ENCODE data around the gene MEAK7.

MEAK7 gene

GRCh38 chr16:84461413-84462295, 42.8 kb downstream of the MEAK7 start:
- no peak for ATAC-seq
- TF ChIP-seq GLIS3 (CRISPR knock-in tag; IDR thresholded peaks at IDR 0.05) (no peak), ZFP30 (CRISPR knock-in tag; IDR thresholded peaks at IDR 0.05) (no peak), TOX (CRISPR knock-in tag; IDR thresholded peaks at IDR 0.05; ENCODE audit: borderline replicate concordance) (no peak)

- ATAC-seq, result no peak
Measured at GRCh38 chr16:84461029-84461412, 43.4 kb downstream of the MEAK7 start.

GRCh38 chr16:84460406-84461028, 43.9 kb downstream of the MEAK7 start:
- ATAC-seq, result no peak; the same call in 2 of the 3 replicates
- TF ChIP-seq ARNTL (CRISPR knock-in tag; IDR thresholded peaks at IDR 0.05; ENCODE audit: borderline replicate concordance, low read depth), result no peak
- no peak for TF ChIP-seq ZNF565 (CRISPR knock-in tag; conservative IDR thresholded peaks at IDR 0.05; ENCODE audit: low read depth)
- TF ChIP-seq TOX (CRISPR knock-in tag; IDR thresholded peaks at IDR 0.05; ENCODE audit: borderline replicate concordance), result no peak
- no peak for TF ChIP-seq POU6F1 (CRISPR knock-in tag; IDR thresholded peaks at IDR 0.05; ENCODE audit: borderline replicate concordance, low read depth)

More at GRCh38 chr16:84461029-84461412, 43.4 kb downstream of the MEAK7 start:
- TF ChIP-seq CREB5 (CRISPR knock-in tag; IDR thresholded peaks at IDR 0.05; ENCODE audit: low read depth) (no peak), ZNF70 (CRISPR knock-in tag; IDR thresholded peaks at IDR 0.05) (no peak)

GRCh38 chr16:84459941-84460405, 44.5 kb downstream of the MEAK7 start:
- no peak for ATAC-seq
- no peak for TF ChIP-seq ZNF565 (CRISPR knock-in tag; conservative IDR thresholded peaks at IDR 0.05; ENCODE audit: low read depth)
- no peak for TF ChIP-seq RARB (CRISPR knock-in tag; IDR thresholded peaks at IDR 0.05)
- no peak for TF ChIP-seq TCF4 (CRISPR knock-in tag; IDR thresholded peaks at IDR 0.05; ENCODE audit: borderline replicate concordance)
- no peak for TF ChIP-seq ARNTL (CRISPR knock-in tag; IDR thresholded peaks at IDR 0.05; ENCODE audit: borderline replicate concordance, low read depth)
- no peak for TF ChIP-seq TSHZ2 (CRISPR knock-in tag; IDR thresholded peaks at IDR 0.05)
- TF ChIP-seq PPARA (CRISPR knock-in tag; IDR thresholded peaks at IDR 0.05; ENCODE audit: borderline replicate concordance), result no peak
- TF ChIP-seq BACH2 (CRISPR knock-in tag; IDR thresholded peaks at IDR 0.05; ENCODE audit: borderline replicate concordance), result no peak
- TF ChIP-seq SNAI2 (CRISPR knock-in tag; IDR thresholded peaks at IDR 0.05), result no peak

- no peak for ATAC-seq
- TF ChIP-seq TSHZ2 (CRISPR knock-in tag; IDR thresholded peaks at IDR 0.05) (no peak), ZFP3 (CRISPR knock-in tag; IDR thresholded peaks at IDR 0.05) (no peak), BACH2 (CRISPR knock-in tag; IDR thresholded peaks at IDR 0.05; ENCODE audit: borderline replicate concordance) (no peak), ZNF8 (CRISPR knock-in tag; IDR thresholded peaks at IDR 0.05) (no peak), ISL1 (CRISPR knock-in tag; IDR thresholded peaks at IDR 0.05) (no peak), ARNTL (CRISPR knock-in tag; IDR thresholded peaks at IDR 0.05; ENCODE audit: borderline replicate concordance, low read depth) (no peak), PATZ1 (CRISPR knock-in tag; IDR thresholded peaks at IDR 0.05; ENCODE audit: borderline replicate concordance) (no peak), TOX (CRISPR knock-in tag; IDR thresholded peaks at IDR 0.05; ENCODE audit: borderline replicate concordance) (no peak), TCF4 (CRISPR knock-in tag; IDR thresholded peaks at IDR 0.05; ENCODE audit: borderline replicate concordance) (no peak), RARB (CRISPR knock-in tag; IDR thresholded peaks at IDR 0.05) (no peak), PPARA (CRISPR knock-in tag; IDR thresholded peaks at IDR 0.05; ENCODE audit: borderline replicate concordance) (no peak), CSRNP3 (CRISPR knock-in tag; IDR thresholded peaks at IDR 0.05) (no peak)
Measured at GRCh38 chr16:84459533-84459894, 44.9 kb downstream of the MEAK7 start.

Data from SK-N-SH treated with all-trans-retinoic acid at 6 μM for 48 hours (cell line).